ENCODE measurements around the gene VTI1A. TPM values are rescaled to one million over a fixed set of nuclear protein-coding genes. Genes with fewer than 3 reads are reported as not detected.
"Not testable (repeated sequence)": the region's sequence is repeated elsewhere in the genome, so short reads cannot be mapped to it uniquely, and the experiment has no call there.

The VTI1A gene
- total RNA-seq, 4 donors from 2014 or later, result 49.3 to 84.5 (median 61.2) TPM

DNA sequence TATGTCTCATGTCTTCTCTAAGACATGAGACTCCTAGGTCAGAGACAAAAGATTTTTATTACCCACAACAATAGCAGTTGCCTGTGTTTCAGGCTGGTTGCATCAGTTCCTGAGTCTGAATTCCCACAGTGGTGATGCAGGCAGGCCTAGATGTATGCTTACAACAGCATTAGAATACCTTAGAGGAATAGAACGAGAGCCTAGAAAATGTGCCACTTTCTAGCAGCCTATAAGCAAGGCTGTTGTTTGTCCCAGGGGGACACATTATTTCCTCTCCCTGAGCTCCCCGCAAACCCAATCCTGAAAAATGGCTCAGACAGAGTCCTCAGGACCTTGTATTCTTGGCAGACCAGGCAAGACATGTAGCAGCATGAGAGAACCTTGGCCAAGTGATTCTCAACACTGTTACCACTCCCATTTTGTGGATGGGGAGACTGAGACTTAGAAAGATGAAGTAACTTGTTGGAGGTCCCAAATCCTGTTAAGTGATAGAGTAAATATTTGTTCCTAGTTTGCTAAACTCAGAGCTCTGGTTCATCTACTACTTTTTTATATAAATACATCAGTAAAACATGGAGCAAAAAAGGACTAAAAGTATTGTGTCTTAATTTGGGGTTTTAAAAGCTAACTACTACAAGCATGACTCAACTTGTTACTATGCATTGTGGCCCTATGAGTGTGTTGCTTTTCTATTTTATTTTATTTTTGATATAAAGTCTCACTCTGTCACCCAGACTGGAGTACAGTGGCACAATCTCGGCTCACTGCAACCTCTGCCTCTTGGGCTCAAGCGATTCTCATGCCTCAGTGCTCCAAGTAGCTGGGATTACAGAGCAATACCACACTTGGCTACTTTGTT lies 14.2 kb downstream of the VTI1A start:
- peaks cover 12 to 16% of the 10 kb centered on the region in 2 donors for H3K36me3 ChIP-seq
- intact Hi-C loops (cut with DNase I), result no loop called here
- H3K27ac ChIP-seq, result no peak overlapping the region
- no peaks in the 10 kb centered on the region for H3K9me3 ChIP-seq
- DNase-seq, result no peak
- H3K4me3 ChIP-seq (replicated peaks in 1 of 3), result no peak overlapping the region
- no peaks in the 10 kb centered on the region for H3K27me3 ChIP-seq
- TF ChIP-seq, protein P1, sequence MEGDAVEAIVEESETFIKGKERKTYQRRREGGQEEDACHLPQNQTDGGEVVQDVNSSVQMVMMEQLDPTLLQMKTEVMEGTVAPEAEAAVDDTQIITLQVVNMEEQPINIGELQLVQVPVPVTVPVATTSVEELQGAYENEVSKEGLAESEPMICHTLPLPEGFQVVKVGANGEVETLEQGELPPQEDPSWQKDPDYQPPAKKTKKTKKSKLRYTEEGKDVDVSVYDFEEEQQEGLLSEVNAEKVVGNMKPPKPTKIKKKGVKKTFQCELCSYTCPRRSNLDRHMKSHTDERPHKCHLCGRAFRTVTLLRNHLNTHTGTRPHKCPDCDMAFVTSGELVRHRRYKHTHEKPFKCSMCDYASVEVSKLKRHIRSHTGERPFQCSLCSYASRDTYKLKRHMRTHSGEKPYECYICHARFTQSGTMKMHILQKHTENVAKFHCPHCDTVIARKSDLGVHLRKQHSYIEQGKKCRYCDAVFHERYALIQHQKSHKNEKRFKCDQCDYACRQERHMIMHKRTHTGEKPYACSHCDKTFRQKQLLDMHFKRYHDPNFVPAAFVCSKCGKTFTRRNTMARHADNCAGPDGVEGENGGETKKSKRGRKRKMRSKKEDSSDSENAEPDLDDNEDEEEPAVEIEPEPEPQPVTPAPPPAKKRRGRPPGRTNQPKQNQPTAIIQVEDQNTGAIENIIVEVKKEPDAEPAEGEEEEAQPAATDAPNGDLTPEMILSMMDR (IDR thresholded peaks at IDR 0.05), result no peak
- no peak for TF ChIP-seq POLR2A (IDR thresholded peaks at IDR 0.05)
- WGBS, 2 donors, result 96 to 98% methylated on average over 4 of the region's 4 CpGs
- no peaks in the 10 kb centered on the region for H3K4me1 ChIP-seq

DNA sequence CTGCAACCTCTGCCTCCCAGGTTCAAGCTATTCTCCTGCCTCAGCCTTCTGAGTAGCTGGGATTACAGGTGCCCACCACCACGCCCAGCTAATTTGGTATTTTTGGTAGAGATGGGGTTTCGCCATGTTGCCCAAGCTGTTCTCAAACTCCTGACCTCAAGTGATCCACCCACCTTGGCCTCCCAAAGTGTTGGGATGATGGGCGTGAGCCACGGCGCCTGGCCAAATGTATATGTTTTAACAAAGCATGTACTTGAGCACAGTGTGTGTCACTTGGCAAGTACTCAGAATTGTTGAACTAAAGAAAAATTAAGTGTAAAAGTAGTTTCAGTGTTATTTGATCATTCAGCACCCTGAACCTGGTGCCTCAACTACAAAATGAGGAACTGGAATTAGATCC lies 17.1 kb downstream of the VTI1A start:
- H3K4me1 ChIP-seq; H3K9me3 ChIP-seq; H3K27ac ChIP-seq; intact Hi-C loops (cut with DNase I); H3K4me3 ChIP-seq (replicated peaks in 1 of 3); H3K27me3 ChIP-seq; DNase-seq: not testable (repeated sequence)
- H3K36me3 ChIP-seq, result peaks cover 12 to 16% of the 10 kb centered on the region in 2 donors
- WGBS, 2 donors, result 94 to 98% methylated on average over 5 of the region's 5 CpGs

DNA sequence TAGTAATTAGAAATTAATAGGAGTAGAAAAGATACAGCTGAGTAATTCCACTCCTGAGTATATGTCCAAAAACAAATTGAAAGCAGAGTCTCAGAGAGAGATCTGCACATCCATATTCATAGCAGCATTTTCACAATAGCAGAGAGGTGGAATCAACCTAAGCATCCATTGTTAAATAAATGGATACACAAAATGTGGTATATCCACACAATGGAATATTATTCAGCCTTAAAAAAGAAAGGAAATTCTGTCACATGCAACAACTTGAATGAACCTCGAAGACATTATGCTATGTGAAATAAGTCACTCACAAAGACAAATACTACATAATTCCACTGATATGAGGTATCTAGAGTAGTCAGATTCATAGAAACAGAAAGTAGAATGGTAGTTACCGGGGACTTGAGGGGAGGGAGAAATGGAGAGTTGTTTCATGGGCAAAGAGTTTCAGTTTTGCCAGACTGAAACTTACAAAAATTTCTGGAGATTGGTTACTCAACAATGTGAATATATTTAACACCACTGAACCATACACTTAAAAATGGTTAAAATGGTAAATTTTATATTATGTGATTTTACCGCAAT lies 18.4 kb downstream of the VTI1A start:
- H3K4me1 ChIP-seq, result no peaks in the 10 kb centered on the region
- DNase-seq, result no peak
- peaks cover 12 to 16% of the 10 kb centered on the region in 2 donors for H3K36me3 ChIP-seq
- H3K9me3 ChIP-seq, result no peaks in the 10 kb centered on the region
- no peak for TF ChIP-seq POLR2A (IDR thresholded peaks at IDR 0.05)
- TF ChIP-seq, protein P1 (IDR thresholded peaks at IDR 0.05), result no peak
- no peak overlapping the region for H3K27ac ChIP-seq
- intact Hi-C loops (cut with DNase I), result no loop called here
- H3K27me3 ChIP-seq, result no peaks in the 10 kb centered on the region
- H3K4me3 ChIP-seq (replicated peaks in 1 of 3), result no peak overlapping the region
- WGBS, 2 donors, result 93 to 96% methylated on average over 3 of the region's 3 CpGs

DNA sequence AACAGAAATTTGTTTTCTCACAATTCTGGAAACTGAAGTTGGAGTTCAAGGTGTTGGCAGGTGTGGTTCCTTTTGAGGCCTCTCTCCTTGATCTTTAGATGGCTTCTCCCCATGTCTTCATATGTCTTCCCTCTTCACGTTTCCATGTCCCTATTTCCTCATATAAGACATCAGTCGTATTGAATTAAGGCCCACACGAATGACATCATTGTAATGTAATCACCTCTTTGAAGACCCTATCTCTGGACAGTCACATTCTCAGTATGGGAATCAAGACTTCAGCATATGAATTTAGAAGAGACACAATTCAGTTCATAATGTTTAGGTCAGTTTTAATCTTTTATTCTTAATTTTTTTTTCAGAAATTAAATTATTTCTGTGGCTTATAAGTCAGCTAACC lies 19.8 kb downstream of the VTI1A start:
- DNase-seq, result no peak
- Histone ChIP-seq H3K27ac (no peak overlapping the region), H3K36me3 (peaks cover 12 to 16% of the 10 kb centered on the region in 2 donors), H3K4me3 (replicated peaks in 1 of 3) (no peak overlapping the region), H3K4me1 (no peaks in the 10 kb centered on the region), H3K27me3 (no peaks in the 10 kb centered on the region), H3K9me3 (no peaks in the 10 kb centered on the region)
- WGBS, 2 donors, result 92 to 95% methylated on average over 3 of the region's 3 CpGs
- no peak for TF ChIP-seq POLR2A (IDR thresholded peaks at IDR 0.05)
- TF ChIP-seq, protein P1 (IDR thresholded peaks at IDR 0.05), result no peak
- intact Hi-C loops (cut with DNase I), result no loop called here

DNA sequence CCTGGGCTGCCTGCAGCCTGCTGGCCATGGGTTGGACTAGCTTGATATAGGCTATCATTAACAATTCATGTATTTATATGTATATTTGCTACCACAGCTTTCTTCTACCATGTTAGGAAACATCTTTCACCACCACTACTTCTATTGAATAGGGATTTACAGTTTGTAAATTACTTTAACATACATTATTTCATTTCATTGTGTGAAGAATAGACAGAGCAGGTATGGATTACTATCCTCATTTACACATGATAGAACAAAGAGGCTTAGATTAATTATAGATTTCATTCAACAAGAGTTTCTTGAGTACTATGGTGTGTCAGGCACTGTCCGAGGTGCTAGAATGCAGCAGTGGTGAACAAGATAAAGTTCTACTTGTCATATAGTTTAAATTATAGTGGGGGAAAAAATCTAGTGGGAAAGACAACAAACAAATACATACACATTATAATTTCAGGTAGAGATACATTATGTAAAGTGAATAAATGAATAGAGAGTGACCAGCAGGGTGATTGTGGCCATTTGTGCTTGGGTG lies 20.6 kb downstream of the VTI1A start:
- TF ChIP-seq, protein P1 (IDR thresholded peaks at IDR 0.05), result no peak
- TF ChIP-seq POLR2A (IDR thresholded peaks at IDR 0.05), result no peak
- intact Hi-C loops (cut with DNase I), result no loop called here
- 88 to 97% methylated on average over 1 of the region's 1 CpG for WGBS, 2 donors

More for the DNA sequence above, 20.6 kb downstream of the VTI1A start:
- Histone ChIP-seq H3K27me3 (no peaks in the 10 kb centered on the region), H3K4me1 (no peaks in the 10 kb centered on the region), H3K36me3 (peaks cover 12 to 16% of the 10 kb centered on the region in 2 donors), H3K4me3 (replicated peaks in 1 of 3) (no peak overlapping the region), H3K9me3 (no peaks in the 10 kb centered on the region), H3K27ac (no peak overlapping the region)
- no peak for DNase-seq

All from thyroid gland (tissue), 4 donors.